Fibroblast of skin of right biceps (primary cell): ENCODE measurements around the gene TPD52L2.
"Not testable (repeated sequence)": the region's sequence is repeated elsewhere in the genome, so short reads cannot be mapped to it uniquely, and the experiment has no call there.

Source experiments
- DNase-seq: peaks from one replicate; pipeline ENCODE4 v3.0.0-alpha.2; 2013

Gene TPD52L2

DNA sequence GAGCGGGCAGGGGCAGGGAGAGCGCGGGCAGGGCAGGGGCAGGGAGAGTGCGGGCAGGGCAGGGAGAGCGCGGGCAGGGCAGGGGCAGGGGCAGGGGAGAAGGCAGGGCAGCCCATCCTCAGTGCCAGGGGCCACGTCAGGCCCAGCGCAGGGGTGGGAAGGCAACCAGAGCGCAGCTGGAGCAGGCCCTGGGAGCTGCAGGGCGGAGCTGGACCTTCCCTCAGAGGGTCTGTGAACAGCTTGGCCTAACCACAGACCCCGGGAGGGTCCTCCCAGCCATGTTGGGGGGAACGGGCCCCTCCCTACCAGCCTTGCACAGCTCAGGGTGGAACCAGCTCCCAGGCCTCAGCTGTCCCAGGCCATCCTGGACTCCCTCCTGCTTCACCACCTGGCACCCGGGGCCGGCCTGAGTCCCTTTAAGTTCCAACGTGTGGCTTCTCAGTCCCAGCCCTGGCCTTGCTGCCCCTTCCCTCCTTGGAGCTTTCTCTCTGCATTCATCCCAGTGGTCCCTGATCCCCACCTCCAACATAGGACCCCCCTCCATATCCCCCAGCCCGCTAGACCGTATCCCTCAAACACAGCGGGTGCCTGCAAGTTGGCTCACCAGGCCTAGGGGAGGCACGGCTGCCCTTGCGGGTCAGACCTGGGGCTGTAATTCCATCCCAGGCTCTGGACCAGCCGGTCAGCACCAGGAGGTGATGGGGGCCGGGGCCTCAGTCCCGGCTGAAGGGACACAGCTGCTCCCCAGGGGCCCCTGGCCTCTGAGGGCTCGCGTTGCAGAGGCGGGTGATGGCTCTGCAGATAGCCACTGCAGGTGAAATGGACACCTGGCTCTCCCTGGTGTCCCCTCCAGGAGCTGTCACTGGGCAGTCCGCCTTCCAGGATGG is 28.4 kb upstream of the TPD52L2 start:
- no peak for DNase-seq

DNA sequence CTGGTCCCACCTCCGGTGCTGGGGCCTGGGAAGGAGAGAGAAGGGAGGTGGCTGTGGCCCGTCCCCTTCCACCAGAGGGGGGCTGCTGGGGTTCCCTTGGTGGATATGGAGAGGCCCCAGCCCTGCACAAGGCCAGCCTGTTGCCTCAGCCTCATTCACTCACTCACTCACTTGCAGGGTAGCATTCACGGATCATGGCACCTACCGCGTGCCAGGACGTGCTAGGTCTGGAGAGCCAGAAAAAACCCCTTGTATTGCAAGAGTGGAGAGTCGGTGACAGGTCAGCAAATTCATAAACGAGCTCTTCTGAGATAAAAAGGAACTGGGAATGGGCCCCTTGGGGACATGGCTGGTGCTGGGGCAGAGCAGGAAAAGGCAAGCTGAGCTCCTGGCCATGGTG is 27.6 kb upstream of the TPD52L2 start:
- no peak for DNase-seq

DNA sequence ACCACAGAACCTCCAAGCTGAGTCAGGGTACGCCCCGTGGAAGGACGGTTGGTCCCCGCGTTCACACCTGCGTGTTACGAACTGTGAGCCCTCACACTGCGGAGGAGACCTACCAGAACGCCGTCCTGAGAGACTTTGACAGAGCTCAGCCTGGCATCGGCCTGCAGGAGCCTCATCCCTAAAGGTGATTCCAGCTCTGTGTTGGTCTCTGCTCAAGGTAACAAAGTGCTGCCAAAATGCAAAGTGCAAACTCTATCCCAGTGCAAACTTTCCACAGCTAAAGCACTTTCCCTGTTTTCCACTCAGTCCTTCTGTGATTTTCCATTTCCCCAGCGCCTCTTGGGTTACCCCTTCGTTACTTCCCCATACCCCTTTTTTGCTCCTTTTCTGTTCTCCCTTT is 25.4 kb upstream of the TPD52L2 start:
- DNase-seq = no peak

DNA sequence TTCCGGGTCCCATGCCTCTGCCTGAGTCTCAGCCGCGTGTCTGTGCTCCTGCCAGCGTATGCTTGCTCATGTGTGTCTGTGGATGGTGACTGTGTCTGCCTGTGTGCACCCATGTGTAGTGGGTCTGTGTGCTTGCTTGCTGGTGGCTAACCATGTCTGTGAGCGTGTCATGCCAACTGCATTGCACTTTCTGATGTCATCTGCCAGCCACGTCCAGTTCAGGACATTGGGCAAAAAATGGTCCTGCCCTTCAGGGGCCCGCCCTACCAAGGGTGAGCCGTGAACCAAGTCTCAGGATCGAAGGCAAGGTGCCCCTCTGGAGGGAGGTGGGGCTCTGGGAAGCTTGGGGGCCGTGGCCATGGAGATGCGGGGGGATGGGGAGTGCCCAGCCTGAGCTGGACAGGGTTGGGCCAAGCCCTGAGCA is 24.7 kb upstream of the TPD52L2 start:
- DNase-seq = no peak

DNA sequence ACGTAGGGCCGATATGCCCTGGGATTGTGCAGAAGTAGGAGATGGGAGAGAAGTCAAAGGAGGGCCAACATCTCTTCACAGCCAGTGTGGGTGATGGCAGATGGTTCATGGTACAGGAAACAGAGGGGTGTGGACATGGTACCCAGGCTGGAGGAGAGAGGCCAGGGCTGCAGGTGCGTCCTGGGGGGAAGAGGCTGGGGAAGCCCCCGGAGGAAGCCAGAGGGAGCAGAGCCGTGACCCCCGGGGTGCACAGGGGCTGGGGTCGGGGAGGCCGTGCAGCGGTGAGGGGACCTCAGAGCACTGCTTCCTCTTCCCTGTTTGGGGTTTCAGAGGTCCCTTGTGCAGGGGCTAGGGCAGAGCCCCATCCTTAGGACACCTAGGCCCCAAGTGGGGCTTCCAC is 22.8 kb upstream of the TPD52L2 start:
- DNase-seq = no peak

DNA sequence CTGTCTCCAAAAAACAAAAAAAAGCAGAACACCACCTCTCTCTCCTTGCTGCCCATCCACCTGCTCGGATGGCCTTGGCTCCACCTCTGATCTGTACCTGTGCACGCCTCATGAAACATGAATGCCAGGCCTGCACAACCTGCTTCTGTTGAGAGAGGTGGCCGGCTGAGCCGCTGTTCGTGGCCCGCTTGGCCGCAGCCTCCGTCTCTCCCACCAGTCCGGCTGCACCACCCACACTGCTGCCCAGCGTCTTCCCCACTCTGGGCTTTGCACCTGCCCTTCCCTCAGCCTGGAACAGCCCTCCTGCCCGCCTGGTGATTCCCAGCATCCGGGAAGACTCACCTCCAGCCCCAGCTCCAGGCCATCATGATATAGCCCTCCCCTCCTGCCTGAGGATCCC is 21.8 kb upstream of the TPD52L2 start:
- DNase-seq = no peak

DNA sequence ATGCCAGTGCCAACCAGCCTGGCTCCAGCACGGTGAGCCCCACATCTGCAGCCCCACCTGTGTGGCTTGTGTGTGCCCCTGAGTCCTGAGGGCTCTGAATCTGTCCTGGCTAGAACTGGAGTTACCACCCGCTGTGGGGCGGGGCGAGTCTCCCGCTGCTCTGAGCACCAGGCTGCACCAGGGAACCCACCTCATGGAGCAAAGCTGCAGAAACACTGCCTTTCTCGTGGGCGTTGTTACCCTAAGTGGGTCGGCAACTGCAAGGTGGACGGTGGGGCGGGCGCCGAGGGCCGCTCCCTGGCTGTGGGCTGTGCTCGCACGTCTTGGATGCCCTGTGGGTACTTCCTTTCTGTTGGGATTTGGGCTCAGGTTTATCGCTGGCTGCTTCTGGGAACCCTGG is 21.3 kb upstream of the TPD52L2 start:
- DNase-seq = no peak

DNA sequence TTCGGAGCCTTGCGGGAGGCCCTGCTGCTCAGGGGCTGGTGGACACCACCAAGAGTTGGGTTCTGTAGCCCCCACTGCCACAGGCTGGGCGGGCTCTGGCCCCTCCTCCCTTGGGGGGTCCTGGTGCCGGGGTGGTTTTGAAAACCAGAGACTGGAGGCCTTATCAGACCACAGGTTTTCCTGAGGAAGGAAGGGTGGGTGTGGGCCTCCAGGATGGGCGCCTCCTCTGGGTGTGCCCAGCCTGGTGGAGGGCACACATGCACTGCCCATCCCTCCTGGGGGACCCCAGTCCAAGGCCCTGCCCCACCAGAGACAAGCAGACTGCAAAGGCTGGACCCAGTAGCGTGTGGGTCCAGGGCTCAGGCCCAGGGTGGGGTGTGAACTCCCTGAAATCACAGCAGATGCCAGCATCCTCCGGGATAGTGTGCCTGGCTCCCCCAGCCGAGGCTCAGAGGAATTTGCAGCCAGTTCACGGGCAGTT is 20.5 kb upstream of the TPD52L2 start:
- DNase-seq = no peak

DNA sequence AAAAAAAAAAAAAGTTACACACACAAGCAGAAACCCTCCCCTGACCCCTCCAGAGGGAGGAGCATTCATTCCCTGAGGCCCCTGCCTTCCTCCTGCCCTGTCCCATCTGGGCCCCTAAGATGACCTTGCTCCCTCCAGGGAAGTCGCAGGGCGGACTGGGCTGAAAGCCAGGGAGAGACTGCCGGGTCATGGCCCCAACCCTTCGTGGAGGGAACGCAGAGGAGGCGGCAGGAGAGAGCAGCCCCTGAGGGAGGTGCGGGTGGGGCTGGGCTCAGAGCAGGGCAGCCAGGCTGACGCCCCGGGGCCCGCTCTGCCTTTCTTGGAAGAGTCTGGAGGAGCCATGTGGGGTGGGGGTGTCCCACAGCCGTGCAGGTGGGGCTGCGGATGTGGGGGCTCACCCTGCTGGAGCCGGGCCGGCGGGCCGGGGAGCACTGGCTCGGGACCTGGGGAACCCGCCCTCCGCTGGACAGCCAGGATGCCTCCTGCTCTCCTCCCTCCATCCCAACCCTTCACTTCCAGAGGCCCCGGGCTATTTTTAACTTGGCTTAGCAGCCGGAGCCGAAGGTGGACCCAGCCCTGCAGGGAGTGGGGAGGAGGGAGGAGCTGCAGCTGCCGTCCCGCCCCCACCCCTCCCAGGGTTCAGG is 18.8 kb upstream of the TPD52L2 start:
- no peak for DNase-seq

DNA sequence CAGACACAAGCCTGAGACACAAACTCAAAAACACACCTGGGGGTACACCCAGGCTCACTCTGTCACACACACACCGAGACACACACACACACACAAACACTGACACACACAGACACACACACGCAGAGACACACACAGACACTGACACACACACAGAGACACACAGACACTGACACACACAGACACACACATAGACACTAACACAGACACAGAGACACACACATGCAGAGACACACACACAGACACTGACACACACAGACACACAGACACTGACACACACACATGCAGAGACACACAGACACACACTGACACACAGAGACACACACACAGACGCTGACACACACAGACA is 18.2 kb upstream of the TPD52L2 start:
- no peak for DNase-seq

DNA sequence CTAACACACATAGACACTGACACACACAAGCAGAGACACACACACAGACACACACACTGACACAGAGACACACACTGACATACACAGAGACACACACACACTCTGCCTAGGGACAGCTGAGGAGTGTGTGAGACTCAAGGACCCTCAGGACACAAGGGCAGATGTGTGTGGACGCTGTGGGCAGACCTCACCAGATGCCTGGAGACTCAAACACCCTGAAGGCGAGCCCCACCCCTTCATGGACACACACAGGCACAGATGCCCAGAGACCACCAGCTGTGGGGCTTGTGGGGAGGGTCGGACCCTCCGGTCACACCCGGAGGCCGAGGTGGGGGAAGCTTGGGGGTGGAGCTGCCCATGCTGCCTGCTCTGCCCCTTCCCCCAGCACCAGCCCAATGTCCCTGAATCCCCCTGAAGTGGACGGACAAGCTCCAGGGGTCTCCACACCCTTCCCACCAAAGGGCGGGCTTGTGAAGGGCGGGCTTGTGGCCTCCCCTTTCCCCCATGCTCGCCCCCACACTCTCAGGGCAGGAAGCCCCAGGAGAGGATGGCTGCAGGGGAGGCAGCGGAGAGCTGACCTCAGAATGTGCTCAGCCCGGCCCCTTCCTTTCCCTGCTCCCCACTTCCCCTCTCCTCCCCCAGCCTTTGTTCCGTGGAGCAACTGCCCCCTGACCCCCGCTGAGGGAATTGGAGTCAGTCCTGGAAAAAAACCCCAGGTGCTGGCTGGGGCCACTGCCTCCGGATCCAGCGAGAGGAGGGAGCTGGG is 17.6 kb upstream of the TPD52L2 start:
- DNase-seq = no peak

DNA sequence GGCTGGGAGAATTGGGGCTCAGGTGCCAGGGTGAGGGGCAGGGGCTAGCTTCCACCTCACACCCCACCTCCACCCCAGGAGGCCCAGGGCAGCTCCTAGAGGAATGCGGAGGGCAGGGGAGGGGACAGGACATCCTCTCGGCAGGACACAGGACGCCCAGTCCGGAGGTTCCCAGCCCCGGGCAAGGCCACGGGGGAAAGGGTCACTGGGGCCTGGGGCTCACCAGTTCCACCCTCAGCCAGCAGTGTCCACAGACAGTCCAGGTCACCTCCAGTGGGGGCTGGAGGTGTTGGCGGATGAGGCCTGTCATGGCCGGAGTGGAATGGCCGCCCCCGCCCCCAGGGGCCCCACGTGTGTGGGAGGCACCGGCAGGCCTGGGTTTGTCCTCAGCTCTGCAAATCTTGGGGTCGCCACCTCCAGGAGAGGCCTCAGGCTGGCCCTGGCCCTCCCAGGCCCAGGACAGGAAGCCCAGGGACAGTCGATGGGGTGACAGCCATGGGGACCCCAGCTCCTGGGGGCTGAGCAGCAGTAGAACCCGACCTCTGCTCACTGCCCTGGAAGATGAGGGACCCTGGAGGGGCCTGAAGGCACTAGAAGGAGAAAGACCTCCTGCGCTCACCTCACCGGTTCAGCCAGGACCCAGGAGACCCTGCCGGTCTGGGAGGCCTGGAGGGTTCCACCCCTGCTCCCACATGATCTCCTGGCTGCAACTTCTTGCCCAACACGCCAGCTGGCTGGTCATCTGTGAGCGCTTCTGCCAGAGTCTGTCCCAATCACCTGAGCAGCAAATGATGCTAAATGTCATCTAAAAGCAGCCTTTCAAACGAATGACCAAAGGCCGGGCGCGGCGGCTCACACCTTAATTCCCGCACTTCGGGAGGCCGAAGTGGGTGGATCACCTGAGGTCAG is 16.8 kb upstream of the TPD52L2 start:
- DNase-seq = no peak

DNA sequence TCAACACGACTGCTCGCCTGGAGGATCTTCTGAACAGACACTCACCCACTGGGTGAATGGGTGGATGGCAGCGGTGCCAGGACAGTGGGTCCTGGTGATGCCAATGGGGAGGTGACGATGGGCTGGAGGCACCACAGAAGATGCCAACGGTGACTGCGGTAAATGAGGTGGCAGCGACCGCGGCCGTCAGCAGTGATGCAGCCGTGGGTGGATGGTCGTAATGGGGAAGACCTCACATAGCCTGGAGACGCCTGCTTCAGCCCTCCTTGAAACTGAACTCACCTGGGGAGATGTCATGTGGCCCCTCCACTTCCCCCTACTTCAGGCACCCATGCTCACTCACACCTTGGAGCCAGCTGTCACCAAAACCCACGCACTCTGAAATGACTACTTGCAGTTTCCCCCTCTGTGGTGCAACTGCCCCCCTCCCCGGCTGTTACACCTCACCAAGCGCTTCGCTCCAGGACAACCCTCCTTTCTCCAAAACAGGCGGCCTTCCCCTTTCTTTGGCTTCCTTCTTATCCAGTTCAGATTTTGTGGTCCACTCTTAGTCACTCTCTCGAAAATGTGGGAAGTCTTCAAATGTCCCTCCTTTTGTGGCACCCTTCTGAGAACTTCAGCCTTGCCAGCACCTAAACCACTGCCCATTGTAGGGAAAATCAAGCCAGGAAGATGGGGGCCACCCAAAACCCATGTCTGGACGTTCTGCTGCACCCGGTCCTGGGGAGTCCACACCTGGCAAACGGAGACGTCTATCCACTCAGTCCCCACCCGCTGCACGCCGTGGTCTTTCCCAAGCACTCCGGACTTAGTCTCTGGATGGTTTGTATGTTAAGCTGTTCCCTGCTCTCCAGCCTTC is 14.2 kb upstream of the TPD52L2 start:
- DNase-seq = no peak

DNA sequence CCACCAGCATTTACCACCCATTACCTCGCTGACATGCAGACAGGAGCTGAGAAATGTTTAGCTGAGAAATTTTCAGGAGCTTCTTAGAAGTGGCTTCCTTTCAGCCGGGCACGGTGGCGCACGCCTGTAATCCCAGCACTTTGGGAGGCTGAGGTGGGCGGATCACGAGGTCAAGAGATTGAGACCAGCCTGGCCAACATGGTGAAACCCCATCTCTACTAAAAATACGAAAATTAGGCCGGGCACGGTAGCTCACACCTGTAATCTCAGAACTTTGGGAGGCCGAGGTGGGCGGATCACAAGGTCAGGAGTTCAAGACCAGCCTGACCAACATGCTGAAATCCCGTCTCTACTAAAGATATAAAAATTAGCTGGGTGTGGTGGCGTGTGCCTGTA is 13.5 kb upstream of the TPD52L2 start:
- not testable (repeated sequence) for DNase-seq

DNA sequence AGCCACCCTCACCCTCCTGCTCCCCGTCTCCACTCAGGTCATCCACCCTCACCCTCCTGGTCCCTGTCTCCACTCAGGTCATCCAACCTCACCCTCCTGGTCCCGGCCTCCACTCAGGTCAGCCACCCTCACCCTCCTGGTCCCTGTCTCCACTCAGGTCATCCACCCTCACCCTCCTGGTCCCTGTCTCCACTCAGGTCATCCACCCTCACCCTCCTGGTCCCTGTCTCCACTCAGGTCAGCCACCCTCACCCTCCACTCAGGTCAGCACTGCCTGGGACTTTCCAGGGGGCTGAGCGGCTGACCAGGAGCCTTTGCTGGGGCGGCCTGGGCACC is 11.4 kb upstream of the TPD52L2 start:
- DNase-seq = not testable (repeated sequence)

DNA sequence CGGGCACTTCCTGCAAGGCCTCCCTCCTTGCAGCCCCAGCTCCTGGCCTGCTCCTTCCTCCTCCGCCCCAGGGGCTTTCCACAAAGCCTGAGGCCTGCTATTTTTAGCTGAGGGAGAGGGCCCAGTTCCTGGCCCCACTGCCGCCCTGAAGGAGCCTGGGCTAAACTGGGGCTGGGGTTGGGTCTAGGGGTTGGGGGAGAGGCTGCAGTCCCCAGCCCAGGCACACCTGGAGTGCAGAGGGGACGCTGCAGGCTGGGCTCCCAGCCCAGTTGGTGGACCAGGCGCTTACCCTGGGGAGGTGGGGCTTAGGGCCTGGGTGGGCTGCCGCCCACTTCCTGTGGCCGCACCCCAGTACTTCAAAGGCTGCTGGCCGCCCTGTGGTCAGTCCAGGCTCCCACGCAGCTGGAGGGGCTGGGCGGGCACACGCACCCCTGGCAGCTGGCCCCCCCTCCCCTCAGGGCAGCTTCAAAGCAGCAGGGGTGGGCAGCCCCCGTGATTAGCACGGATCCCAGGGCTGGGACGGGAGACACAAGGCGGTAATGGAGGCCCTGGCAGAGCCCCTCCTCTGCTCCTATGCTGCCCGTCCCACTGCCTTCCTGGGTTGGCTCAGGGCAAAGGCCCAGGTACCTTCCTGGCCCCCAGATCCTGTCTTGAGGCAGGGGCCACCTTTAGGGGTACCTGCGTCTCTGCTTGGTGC is 10.9 kb upstream of the TPD52L2 start:
- no peak for DNase-seq

DNA sequence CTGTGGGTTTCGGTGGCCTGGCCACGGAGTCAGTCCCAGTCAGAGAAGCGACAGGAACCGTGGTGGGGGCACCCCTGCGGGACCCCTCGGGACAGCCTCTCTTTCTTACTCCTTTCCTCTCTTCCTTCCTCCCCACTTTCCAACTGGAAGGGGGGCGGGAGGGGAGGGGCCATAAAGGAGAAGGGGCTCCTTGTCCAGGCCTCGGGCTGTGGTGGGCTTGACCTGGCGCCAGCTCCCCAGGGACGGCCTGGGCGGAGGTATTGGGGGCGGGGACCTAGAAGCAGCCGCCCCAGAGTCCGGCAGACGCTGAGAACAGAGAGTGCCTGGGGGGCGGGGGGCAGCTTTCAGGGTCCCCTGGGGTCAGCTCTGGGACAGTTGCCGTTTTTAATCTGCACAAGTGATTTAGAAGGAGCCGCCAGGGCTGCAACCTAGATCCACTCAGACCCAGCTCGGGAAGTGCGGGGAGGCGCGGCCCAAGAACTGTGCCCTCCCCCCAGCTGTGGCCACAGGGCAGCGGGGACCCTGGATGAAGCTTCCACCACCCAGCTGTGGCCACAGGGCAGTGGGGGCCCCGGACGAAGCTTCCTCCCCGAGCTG is 10.2 kb upstream of the TPD52L2 start:
- DNase-seq = no peak

DNA sequence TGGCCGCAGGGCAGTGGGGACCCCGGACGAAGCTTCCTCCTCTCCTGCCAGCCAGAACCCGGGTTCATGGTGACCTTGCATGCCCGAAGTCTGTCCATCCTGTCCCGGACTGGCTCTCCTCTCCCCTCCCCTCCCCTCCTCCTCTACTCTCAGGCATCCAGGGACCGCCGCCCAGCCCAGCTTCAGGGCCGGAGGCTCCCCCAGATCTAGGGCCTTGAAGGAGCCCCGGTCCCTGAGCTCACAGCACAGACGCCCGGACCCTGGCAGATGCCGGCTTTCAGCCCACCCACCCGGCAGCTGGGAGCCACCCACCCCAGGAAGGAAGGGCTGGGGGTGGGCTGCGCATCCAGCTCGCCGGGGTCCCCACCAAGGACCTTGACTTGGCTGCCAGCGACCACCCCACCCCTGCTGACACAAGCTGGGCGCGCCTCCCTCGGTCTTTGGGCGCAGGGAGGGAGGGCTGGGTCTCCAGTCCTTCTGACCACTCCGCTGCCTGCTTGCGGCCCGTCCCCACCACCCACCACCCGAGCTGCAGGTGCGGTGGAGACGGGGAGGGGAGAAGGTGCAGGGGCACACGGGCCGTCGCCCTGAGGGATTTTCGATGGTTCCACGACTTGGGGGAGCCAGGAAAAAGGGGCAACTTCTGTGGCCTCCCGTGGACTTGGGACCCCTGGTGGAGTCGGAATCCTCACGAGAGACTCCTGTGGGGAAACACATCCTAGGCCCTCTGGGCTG is 9.5 kb upstream of the TPD52L2 start:
- DNase-seq = no peak

DNA sequence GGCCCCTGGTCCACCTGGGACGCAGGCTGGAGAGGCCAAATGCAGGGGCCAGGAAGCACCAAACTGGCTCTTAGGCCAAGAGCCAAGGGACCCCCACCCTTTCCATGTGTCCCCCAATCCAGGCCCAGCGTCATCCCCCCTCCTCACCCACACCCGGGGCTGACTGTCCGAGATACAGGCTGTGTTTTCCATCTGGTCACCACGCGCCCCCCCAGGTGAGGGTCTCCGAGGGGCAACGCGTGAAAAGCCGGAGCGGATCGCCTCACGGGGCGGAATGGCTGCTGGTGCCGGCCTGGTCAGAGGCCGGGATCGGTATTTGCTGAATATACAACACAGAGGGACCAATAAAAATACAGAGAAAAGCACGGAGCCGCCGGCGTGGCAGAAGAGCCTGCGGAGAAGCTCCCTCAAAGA is 9.0 kb upstream of the TPD52L2 start:
- DNase-seq = no peak
